Activated T-cell treated with anti-CD3 and anti-CD28 coated beads, Interleukin-2, amount 50 U/mL, for 1 hour (primary cell): Measurements from ENCODE around the gene CFAP97.
A peak's percentile ranks its signal among the peaks of the same experiment; 100 is the strongest.
"Not testable (repeated sequence)": the region's sequence is repeated elsewhere in the genome, so short reads cannot be mapped to it uniquely, and the experiment has no call there.

Experiments used
- DNase-seq: peaks from one replicate; pipeline ENCODE4 v3.0.0-alpha.2; 2020

CFAP97 gene

DNA sequence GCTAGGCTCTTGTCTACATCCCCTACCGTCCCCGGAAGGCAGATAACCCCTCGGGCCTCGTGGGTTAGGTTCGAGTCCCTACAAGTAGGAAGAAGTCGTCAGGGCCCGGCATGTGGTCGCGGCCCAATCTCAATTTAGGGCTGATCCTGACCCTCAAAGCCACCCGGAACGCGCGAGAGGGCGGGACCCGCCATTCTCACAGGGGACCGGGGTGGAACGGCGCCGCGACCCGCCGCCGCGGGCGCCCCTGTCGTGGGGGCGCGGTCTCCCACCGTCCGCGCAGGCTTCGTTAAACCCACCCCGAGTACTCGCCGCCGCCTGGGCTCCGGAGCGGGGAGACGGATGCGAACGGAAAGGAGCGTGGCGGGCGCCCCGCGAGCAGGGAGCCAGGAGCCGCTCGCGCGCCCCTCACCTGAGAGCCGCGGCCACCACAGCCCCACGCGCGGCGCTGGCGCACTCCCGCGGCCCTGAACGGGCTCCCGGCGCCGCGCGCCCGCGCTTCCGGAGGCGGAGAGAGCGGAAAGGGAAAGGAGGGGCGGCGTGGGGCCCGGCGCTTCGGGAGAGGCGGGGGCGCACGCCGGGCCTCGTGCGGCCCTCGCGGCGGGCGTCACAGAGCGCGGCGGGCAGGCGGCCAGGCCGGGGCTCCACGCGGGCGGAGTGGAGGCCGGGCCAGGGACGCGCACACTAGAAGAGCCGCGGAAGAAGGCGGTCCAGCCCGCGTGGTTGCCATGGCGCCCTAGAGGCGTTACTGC is at the start of gene CFAP97:
CFAP97 (minus strand) TSS at position 515 of the 752 bp plus-strand sequence. CDS start 12,804 bp downstream, outside the sequence.
- peak; percentile 85 for DNase-seq

DNA sequence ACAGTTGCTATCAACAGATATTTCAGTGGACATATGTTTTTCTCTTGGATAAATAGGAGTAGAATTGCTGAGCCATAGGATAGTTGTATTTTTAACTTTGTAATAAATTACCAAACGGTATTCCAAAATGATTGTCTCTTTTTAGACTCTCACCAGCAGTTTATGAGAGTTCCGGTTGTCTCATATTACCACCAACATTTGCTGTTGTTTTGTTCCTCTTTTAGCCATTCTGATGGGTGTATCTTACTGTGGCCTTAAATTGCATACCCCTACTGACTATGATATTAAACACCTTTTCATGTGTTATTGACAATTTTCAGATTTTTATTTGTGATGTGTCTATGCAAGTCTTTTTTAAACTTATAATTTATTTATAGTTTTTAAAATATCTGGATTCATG is 45.3 kb upstream of the CFAP97 start:
- DNase-seq: no peak

GRCh38 chr4:185248393-185249039 is 44.7 kb upstream of the CFAP97 start:
- DNase-seq: no peak

GRCh38 chr4:185247151-185247550 is 43.4 kb upstream of the CFAP97 start:
- no peak for DNase-seq

DNA sequence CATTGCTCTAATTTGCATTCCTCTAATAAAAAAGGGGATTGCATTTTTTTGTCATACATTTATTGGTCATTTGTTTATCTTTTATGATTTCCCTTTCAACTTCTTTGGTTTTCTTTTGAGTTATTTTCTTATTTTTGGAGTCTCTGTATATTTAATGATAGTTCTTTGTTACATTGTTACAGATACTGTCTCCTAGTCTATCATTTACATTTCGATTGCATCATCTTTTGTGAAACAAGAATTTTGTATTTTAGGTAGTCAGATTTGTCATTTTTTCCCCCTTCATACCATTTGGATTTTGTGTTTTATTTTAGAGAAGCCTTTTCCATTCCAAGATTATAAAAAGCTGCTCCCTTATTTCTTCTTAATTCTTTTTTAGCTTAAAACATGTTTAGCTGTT is 42.7 kb upstream of the CFAP97 start:
- DNase-seq: no peak

- no peak for DNase-seq
Observed at GRCh38 chr4:185244763-185245162, 41.0 kb upstream of the CFAP97 start.

GRCh38 chr4:185243879-185244278 is 40.1 kb upstream of the CFAP97 start:
- DNase-seq: no peak

DNA sequence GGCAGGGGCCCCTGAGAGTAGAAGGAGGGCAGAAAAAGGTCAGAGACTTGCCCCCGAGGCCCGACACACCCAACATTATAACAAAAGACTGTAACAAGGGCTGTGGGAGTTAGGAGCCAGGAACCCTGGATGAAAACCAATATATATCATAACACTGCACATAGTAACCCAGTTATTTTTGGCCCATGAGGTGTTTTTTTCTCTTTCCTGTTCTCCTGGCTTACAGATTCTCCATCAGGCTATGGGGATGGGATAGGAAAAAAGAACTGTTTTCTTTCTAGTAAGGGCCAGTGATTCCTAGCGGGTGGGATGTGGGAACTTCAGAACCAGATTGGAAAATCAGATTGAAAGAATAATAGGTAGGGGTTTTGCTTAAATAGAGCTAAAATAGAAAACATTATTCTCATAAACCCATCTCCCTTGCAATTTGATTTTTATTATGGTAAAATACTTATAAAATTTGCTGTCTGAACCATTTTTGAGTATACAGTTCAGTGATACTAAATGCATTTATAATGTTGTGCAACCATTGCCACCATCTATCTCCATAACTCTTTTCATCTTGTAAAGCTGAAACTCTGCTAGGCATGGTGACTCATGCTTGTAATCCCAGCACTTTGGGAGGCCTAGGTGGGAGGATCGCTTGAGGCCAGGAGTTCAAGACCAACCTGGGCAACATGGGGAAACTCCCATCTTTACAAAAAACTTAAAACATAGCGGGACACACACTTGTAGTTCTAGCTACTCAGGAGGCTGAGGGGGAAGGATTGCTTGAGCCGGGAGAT is 39.1 kb upstream of the CFAP97 start:
- DNase-seq: no peak

- not testable (repeated sequence) for DNase-seq
Observed at GRCh38 chr4:185240486-185240885, 36.7 kb upstream of the CFAP97 start.

- DNase-seq: no peak
Observed at GRCh38 chr4:185238750-185239149, 35.0 kb upstream of the CFAP97 start.

DNA sequence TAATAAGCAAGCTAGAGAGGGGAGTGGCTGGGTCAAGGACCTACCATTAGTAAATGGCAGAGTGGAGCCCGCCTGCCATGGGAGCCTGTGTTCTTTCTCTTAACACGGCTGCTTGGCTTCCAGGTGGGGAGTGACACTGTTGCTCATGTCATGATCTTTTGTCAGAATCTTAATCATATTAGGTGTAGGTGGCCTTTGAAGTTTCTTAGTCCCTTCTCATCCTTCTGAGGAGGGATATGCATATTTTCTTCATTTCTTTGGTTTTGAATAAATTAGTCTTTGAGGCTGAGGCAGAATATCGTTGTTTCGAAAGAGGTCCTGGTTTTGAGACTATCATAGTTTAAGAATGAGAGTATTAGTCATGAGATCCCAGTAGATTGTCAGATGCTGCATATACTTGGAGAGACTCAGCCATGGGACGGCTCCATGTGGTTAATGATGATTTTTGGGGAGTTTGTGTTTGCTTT is 34.4 kb upstream of the CFAP97 start:
- no peak for DNase-seq

GRCh38 chr4:185237175-185237574 is 33.4 kb upstream of the CFAP97 start:
- no peak for DNase-seq

DNA sequence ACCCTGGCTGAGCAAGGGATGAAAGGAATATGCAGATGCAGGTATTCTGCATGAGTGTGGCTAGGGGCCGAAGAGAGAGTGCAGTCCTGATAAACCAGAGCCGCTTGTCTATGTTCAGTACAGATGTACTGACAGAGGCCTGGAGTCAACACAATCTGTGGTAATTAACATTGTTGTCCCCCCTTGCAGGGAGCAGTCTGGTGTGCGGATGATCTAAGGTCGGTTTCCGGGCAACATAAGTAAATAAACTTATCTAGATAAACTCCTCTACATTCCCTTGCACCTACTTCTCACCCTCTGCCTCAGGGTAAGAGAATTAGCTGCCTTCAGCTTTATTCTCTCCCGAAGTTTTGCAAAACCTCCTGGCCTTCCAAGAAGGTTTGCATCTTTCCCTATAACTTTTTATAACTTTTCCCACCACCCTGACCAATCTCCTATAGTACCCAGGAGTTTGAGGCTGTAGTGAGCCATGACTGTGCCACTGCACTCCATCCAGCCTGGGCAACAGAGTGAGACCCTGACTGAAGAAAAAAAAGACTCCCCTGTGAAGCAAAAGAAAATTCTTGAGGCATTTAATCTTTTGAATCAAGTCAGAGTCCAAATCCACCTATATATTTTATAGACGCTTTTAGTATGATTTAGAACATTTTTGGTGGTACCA is 32.2 kb upstream of the CFAP97 start:
- no peak for DNase-seq

- no peak for DNase-seq
Observed at GRCh38 chr4:185235119-185235842, 31.5 kb upstream of the CFAP97 start.

GRCh38 chr4:185232370-185232769 is 28.6 kb upstream of the CFAP97 start:
- DNase-seq: no peak

DNA sequence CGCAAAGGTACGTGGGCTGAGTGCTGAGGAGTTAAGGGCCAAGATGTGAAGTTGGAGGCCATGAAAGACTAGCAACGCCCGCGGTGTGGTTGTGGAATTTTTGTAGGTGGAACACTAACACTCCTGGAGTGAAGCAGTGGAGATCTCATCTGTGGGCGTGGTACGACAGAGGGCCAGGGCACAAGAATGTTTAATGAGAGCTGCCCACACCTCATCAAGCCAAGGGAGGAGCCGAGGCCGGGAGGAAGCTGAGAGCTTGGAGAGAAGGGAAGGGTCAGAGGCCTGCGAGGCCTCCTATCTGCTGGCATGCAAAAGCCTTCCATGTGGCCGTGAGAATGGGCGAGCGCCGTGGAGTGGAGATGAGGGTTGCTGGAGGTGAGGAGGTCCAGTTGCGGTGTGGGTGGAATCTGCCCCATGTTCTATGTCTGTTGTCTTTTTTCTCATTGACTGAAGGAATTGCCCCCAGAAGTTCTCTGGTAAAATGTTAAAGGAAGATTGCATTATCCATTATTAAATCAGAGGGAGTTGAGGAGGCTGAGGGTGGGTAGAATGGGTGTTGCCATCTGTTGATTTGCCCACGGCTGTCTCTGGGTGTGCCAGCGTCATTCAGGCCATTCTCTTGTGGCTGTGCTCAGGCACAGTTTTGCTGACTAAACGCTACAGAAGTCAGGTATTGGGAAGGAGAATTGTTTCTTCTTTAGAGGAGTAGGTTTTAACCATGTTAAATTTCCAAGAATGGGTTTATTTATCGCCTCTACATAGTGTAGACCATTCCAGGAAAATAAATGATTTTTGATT is 25.4 kb upstream of the CFAP97 start:
- no peak for DNase-seq

GRCh38 chr4:185227713-185228278 is 24.0 kb upstream of the CFAP97 start:
- DNase-seq: no peak

DNA sequence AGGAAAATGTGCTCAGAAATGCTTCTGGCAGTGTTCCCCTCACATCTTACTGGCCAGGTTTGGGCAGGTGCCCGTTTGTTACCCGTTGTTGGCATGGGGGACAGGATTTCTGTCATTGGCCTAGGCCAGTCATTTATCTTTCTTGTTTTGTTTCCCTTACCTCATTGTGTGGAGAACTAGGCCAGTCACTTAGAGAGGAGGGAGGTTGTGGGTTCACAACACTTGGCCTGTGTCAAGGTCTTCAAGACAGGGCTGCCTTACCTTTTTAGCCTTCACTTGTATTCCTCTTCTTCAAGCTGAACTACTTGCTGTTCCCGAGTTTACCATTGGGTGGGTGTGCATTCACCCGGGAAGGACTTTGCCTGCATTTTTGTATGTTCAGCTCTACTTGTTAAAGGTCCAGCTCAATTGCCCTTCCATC is 23.3 kb upstream of the CFAP97 start:
- no peak for DNase-seq

GRCh38 chr4:185225940-185226339 is 22.1 kb upstream of the CFAP97 start:
- no peak for DNase-seq

- no peak for DNase-seq
Observed at GRCh38 chr4:185224597-185224996, 20.8 kb upstream of the CFAP97 start.

DNA sequence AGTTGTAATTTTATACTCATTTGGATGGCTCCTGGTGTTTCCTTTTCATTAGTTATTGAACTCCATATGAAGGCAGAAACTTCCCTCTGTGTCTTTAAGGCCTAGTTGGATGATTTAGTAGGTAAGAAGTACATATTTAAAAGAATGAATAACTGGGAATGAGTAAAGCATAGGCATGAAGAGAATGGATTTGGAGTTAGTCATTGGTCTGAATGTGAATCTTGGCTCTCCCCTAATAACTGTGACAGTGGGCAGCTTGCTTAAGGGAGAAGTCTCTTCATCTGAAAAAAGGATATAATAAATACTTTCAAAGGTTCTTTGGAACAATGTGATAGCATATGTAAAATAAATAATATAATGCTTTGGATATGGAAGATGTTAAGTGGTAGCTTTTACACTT is 18.8 kb upstream of the CFAP97 start:
- no peak for DNase-seq
